Transverse colon (tissue), 4 donors: ENCODE measurements around the gene ASCC2. TPM values are rescaled to one million over a fixed set of nuclear protein-coding genes. Genes with fewer than 3 reads are reported as not detected.

Experiments
- DNase-seq: peaks from one replicate; pipeline ENCODE4 v3.0.0-alpha.2; 2019
- H3K27ac ChIP-seq, 4 donors: fragments of 200-600 bp; sonication (generic); 2 replicates each; pipeline ENCODE4 v1.5.1; 2016 to 2018; ENCODE audit warnings: inconsistent platforms in 4 of 4
- H3K27me3 ChIP-seq: fragments of 200-600 bp; sonication (generic); 2 replicates; pipeline ENCODE4 v1.5.1; 2017; ENCODE audit warnings: inconsistent platforms
- H3K36me3 ChIP-seq, 4 donors: fragments of 200-600 bp; sonication (generic); 2 replicates each; pipeline ENCODE4 v1.5.1; 2017 to 2019; ENCODE audit warnings: inconsistent platforms in 4 of 4
- H3K4me1 ChIP-seq, 4 donors: fragments of 200-600 bp; sonication (generic); 2 replicates each; pipeline ENCODE4 v1.5.1; 2017 to 2020; ENCODE audit warnings: inconsistent platforms in 4 of 4
- H3K4me3 ChIP-seq, 4 donors: fragments of 200-600 bp; sonication (generic); 1 replicate in 1 of 4; 2 replicates in 3 of 4; pipeline versions ENCODE4 v1.5.1 to v1.6.1; 2017 to 2019; ENCODE audit warnings: inconsistent platforms in 4 of 4
- H3K9me3 ChIP-seq, 2 donors: fragments of 200-600 bp; sonication (generic); 2 replicates each; pipeline ENCODE4 v1.5.1; 2017 to 2019; ENCODE audit warnings: inconsistent platforms in 2 of 2
- CTCF ChIP-seq, 5 experiments: fragments of 200-600 bp in 3 of 5; fragments of 450-650 bp in 2 of 5; sonication (generic) in 3 of 5; IDR thresholded peaks; 1 replicate in 2 of 5; 2 replicates in 3 of 5; pipeline ENCODE4 v1.5.1; 2016 to 2017; ENCODE audit warnings: antibody characterized with exemption in 5 of 5, inconsistent platforms in 3 of 5, mild to moderate bottlenecking in 2 of 5, moderate library complexity in 1 of 5
- EP300 ChIP-seq: sonication (generic); formaldehyde crosslinking; IDR thresholded peaks from one replicate; pipeline ENCODE4 v1.6.1; 2017; ENCODE audit warnings: antibody characterized with exemption, low read depth
- POLR2A ChIP-seq: fragments of 450-650 bp; IDR thresholded peaks from one replicate; pipeline ENCODE4 v1.6.1; 2016; ENCODE audit warnings: antibody characterized with exemption, mild to moderate bottlenecking, moderate library complexity
- POLR2AphosphoS5 ChIP-seq, 3 donors: sonication (generic); formaldehyde crosslinking; IDR thresholded peaks; one replicate each; pipeline ENCODE4 v1.6.1; 2016; ENCODE audit warnings: antibody characterized with exemption in 3 of 3
- WGBS, 2 donors: methylation state at CpG; one replicate each; pipeline ENCODE4 v1.1.5; 2018; ENCODE audit warnings: low coverage in 1 of 2; 5-methylcytosine and 5-hydroxymethylcytosine counted together
- in situ Hi-C, 4 donors: fragments of 200-750 bp; cut with MboI; loops; one replicate each; pipeline versions ENCODE4 v1.15.0 to v1.15.1; 2017; ENCODE audit warnings: low sequenced_read_pairs in 3 of 4, low pct_ligation_motif_present in 1 of 4, low pct_unique_long_range_greater_than_20kb in 1 of 4
- intact Hi-C: fragments of 100-400 bp; cut with DNase I; formaldehyde crosslinking; loops from one replicate; pipeline ENCODE4 v1.15.1; 2023; ENCODE audit warnings: low total_unique reads
- total RNA-seq, 4 donors: library from RNA; depleted of rRNA; stranded (reverse); fragments of >200 nt; gene quantifications; one replicate each; pipeline ENCODE4 v1.1.0, GENCODE V29; 2016

The ASCC2 gene
- total RNA-seq, 4 donors from 2014 or later = 46.8 to 69.4 (median 62.2) TPM

- in situ Hi-C loops = loop anchor here in 2 of 4 donors (25.0 kb wide), 1 partner anchor 185 kb away; no protein-coding TSS in a partner anchor
- Histone ChIP-seq H3K4me3 (no peak overlapping the region), H3K9me3 (no peaks in the 10 kb centered on the region), H3K36me3 (peaks cover 0 to 30% (median 12%) of the 10 kb centered on the region in 4 donors), H3K27me3 (no peaks in the 10 kb centered on the region), H3K27ac (no peak overlapping the region), H3K4me1 (peaks cover 0 to 4% (median 0%) of the 10 kb centered on the region in 4 donors)
- intact Hi-C loops = no loop called here
- TF ChIP-seq POLR2A (no peak), CTCF (IDR thresholded peaks at IDR 0.05) (no peak), POLR2AphosphoS5 (IDR thresholded peaks at IDR 0.05) (no peak), EP300 (no peak)
- WGBS, 2 donors = 82 to 97% methylated on average over 2 to 4 of the region's 4 CpGs
- no peak for DNase-seq
These were observed 11.0 kb downstream of the ASCC2 start for GRCh38 chr22:29827091-29827490.

GRCh38 chr22:29825578-29825977, 12.5 kb downstream of the ASCC2 start:
- in situ Hi-C loops = loop anchor here in 2 of 4 donors (25.0 kb wide), 1 partner anchor 187 kb away; no protein-coding TSS in a partner anchor
- intact Hi-C loops = no loop called here
- 92 to 93% methylated on average over 2 to 17 of the region's 17 CpGs for WGBS, 2 donors
- no peaks in the 10 kb centered on the region for H3K27me3 ChIP-seq
- H3K36me3 ChIP-seq = peaks cover 0 to 27% (median 11%) of the 10 kb centered on the region in 4 donors
- peaks cover 0 to 18% (median 0%) of the 10 kb centered on the region in 4 donors for H3K4me1 ChIP-seq
- DNase-seq = no peak
- no peak overlapping the region for H3K27ac ChIP-seq
- no peak for TF ChIP-seq POLR2A
- no peak for TF ChIP-seq POLR2AphosphoS5 (IDR thresholded peaks at IDR 0.05)
- no peak for TF ChIP-seq EP300
- no peak for TF ChIP-seq CTCF (IDR thresholded peaks at IDR 0.05)
- H3K9me3 ChIP-seq = no peaks in the 10 kb centered on the region
- H3K4me3 ChIP-seq = no peak overlapping the region

- Histone ChIP-seq H3K4me3 (no peak overlapping the region), H3K27ac (no peak overlapping the region), H3K36me3 (peaks cover 0 to 30% (median 13%) of the 10 kb centered on the region in 4 donors), H3K4me1 (peaks cover 0 to 18% (median 0%) of the 10 kb centered on the region in 4 donors), H3K27me3 (no peaks in the 10 kb centered on the region), H3K9me3 (no peaks in the 10 kb centered on the region)
- no peak for DNase-seq
- WGBS, 2 donors = 95 to 96% methylated on average over 7 to 11 of the region's 11 CpGs
- TF ChIP-seq CTCF (IDR thresholded peaks at IDR 0.05) (no peak), EP300 (no peak), POLR2AphosphoS5 (IDR thresholded peaks at IDR 0.05) (no peak), POLR2A (no peak)
- in situ Hi-C loops (loop anchor here in 3 of 4 donors (25.0 kb wide), 1 partner anchor 188 kb away; no protein-coding TSS in a partner anchor), intact Hi-C loops (no loop called here)
These were observed 13.4 kb downstream of the ASCC2 start for GRCh38 chr22:29824677-29825076.

- H3K36me3 ChIP-seq = peaks cover 0 to 30% (median 13%) of the 10 kb centered on the region in 4 donors
- H3K27ac ChIP-seq = peak overlapping the region; percentile 53 to 68 (median 65)
- WGBS, 2 donors = 38 to 50% methylated on average over 4 to 7 of the region's 7 CpGs
- in situ Hi-C loops (loop anchor here in 1 of 4 donors (25.0 kb wide), 1 partner anchor 191 kb away; no protein-coding TSS in a partner anchor), intact Hi-C loops (no loop called here)
- DNase-seq = peak; percentile 87
- no peak overlapping the region for H3K4me3 ChIP-seq
- TF ChIP-seq EP300 (no peak), POLR2AphosphoS5 (IDR thresholded peaks at IDR 0.05) (peak in 2 of 3 donors; percentile 22 to 56), POLR2A (no peak), CTCF (IDR thresholded peaks at IDR 0.05) (peak in 2 of 5 experiments; percentile 11 to 20)
- H3K27me3 ChIP-seq = no peaks in the 10 kb centered on the region
- no peaks in the 10 kb centered on the region for H3K9me3 ChIP-seq
- peaks cover 0 to 18% (median 0%) of the 10 kb centered on the region in 4 donors for H3K4me1 ChIP-seq
These were observed 16.6 kb downstream of the ASCC2 start for GRCh38 chr22:29821291-29822016.
